ACC112 (cell line): ENCODE data around the gene CYTH1.

Experiments
- H2AFZ ChIP-seq: fragments of 200-600 bp; sonication (generic); one replicate; pipeline ENCODE4 v1.6.0; 2017; ENCODE audit warnings: antibody characterized with exemption, low read length; ENCODE audit not compliant: unreplicated experiment
- H3K27ac ChIP-seq: fragments of 200-600 bp; sonication (generic); 2 replicates; pipeline ENCODE4 v1.5.1; 2014; ENCODE audit warnings: low read depth, mild to moderate bottlenecking, antibody characterized with exemption, low read length, moderate library complexity
- H3K27me3 ChIP-seq: fragments of 200-600 bp; sonication (generic); 2 replicates; pipeline ENCODE4 v1.6.1; 2014; ENCODE audit warnings: mild to moderate bottlenecking, antibody characterized with exemption, low read length, moderate library complexity, mixed read lengths; ENCODE audit not compliant: insufficient read depth
- H3K36me3 ChIP-seq: fragments of 200-600 bp; sonication (generic); 2 replicates; pipeline ENCODE4 v1.6.1; 2016; ENCODE audit warnings: mild to moderate bottlenecking, antibody characterized with exemption, low read length, moderate library complexity, mixed read lengths; ENCODE audit not compliant: insufficient read depth
- H3K4me1 ChIP-seq: fragments of 200-600 bp; sonication (generic); one replicate; pipeline ENCODE4 v1.6.1; 2016; ENCODE audit warnings: low read length, mixed read lengths; ENCODE audit not compliant: insufficient read depth, unreplicated experiment, control insufficient read depth
- H3K4me3 ChIP-seq: fragments of 200-600 bp; sonication (generic); 2 replicates; pipeline ENCODE4 v1.5.1; 2014; ENCODE audit warnings: mild to moderate bottlenecking, low read depth, low read length
- H3K79me2 ChIP-seq: fragments of 200-600 bp; sonication (generic); one replicate; pipeline ENCODE4 v1.6.0; 2016; ENCODE audit warnings: low read length; ENCODE audit not compliant: control insufficient read depth, unreplicated experiment, insufficient read depth

The CYTH1 gene

GRCh38 chr17:78820841-78821240 is 38.8 kb upstream of the CYTH1 start:
- Histone ChIP-seq H3K79me2 (peaks cover 7% of the 10 kb centered on the region), H3K36me3 (peaks cover 29% of the 10 kb centered on the region), H3K4me3 (no peak overlapping the region), H3K27ac (no peak overlapping the region), H3K4me1 (peaks cover 12% of the 10 kb centered on the region), H2AFZ (no peak overlapping the region), H3K27me3 (no peaks in the 10 kb centered on the region)

- peaks cover 33% of the 10 kb centered on the region for H3K36me3 ChIP-seq
- H2AFZ ChIP-seq, result no peak overlapping the region
- no peak overlapping the region for H3K4me3 ChIP-seq
- H3K79me2 ChIP-seq, result peaks cover 7% of the 10 kb centered on the region
- no peak overlapping the region for H3K27ac ChIP-seq
- no peaks in the 10 kb centered on the region for H3K27me3 ChIP-seq
- H3K4me1 ChIP-seq, result peaks cover 12% of the 10 kb centered on the region
Measured at GRCh38 chr17:78819806-78820792, 38.0 kb upstream of the CYTH1 start.

- Histone ChIP-seq H3K27ac (no peak overlapping the region), H2AFZ (no peak overlapping the region), H3K79me2 (peaks cover under 1% of the 10 kb centered on the region), H3K4me3 (no peak overlapping the region), H3K36me3 (peaks cover 27% of the 10 kb centered on the region), H3K4me1 (peaks cover 12% of the 10 kb centered on the region), H3K27me3 (no peaks in the 10 kb centered on the region)
Measured at GRCh38 chr17:78819402-78819801, 37.3 kb upstream of the CYTH1 start.

- Histone ChIP-seq H3K79me2 (no peaks in the 10 kb centered on the region), H3K4me3 (no peak overlapping the region), H2AFZ (no peak overlapping the region), H3K27ac (no peak overlapping the region), H3K4me1 (peaks cover 12% of the 10 kb centered on the region), H3K36me3 (peaks cover 31% of the 10 kb centered on the region), H3K27me3 (no peaks in the 10 kb centered on the region)
Measured at GRCh38 chr17:78818932-78819331, 36.9 kb upstream of the CYTH1 start.

- Histone ChIP-seq H3K79me2 (no peaks in the 10 kb centered on the region), H3K4me1 (peaks cover 10% of the 10 kb centered on the region), H3K27me3 (no peaks in the 10 kb centered on the region), H3K36me3 (peaks cover 33% of the 10 kb centered on the region), H2AFZ (no peak overlapping the region), H3K27ac (no peak overlapping the region), H3K4me3 (no peak overlapping the region)
Measured at GRCh38 chr17:78818152-78818846, 36.2 kb upstream of the CYTH1 start.

- H3K79me2 ChIP-seq, result no peaks in the 10 kb centered on the region
- H3K4me3 ChIP-seq, result no peak overlapping the region
- H2AFZ ChIP-seq, result no peak overlapping the region
- H3K36me3 ChIP-seq, result peaks cover 33% of the 10 kb centered on the region
- no peaks in the 10 kb centered on the region for H3K4me1 ChIP-seq
- no peak overlapping the region for H3K27ac ChIP-seq
- H3K27me3 ChIP-seq, result no peaks in the 10 kb centered on the region
Measured at GRCh38 chr17:78817123-78817522, 35.0 kb upstream of the CYTH1 start.

- peaks cover 34% of the 10 kb centered on the region for H3K36me3 ChIP-seq
- H2AFZ ChIP-seq, result no peak overlapping the region
- H3K27ac ChIP-seq, result no peak overlapping the region
- H3K4me1 ChIP-seq, result no peaks in the 10 kb centered on the region
- no peak overlapping the region for H3K4me3 ChIP-seq
- H3K79me2 ChIP-seq, result no peaks in the 10 kb centered on the region
- H3K27me3 ChIP-seq, result no peaks in the 10 kb centered on the region
Measured at GRCh38 chr17:78815696-78816095, 33.6 kb upstream of the CYTH1 start.

- Histone ChIP-seq H3K27me3 (no peaks in the 10 kb centered on the region), H3K4me1 (no peaks in the 10 kb centered on the region), H3K79me2 (no peaks in the 10 kb centered on the region), H3K4me3 (no peak overlapping the region), H3K27ac (no peak overlapping the region), H2AFZ (no peak overlapping the region), H3K36me3 (peaks cover 31% of the 10 kb centered on the region)
Measured at GRCh38 chr17:78812855-78813254, 30.8 kb upstream of the CYTH1 start.

- no peaks in the 10 kb centered on the region for H3K27me3 ChIP-seq
- H3K79me2 ChIP-seq, result no peaks in the 10 kb centered on the region
- H3K27ac ChIP-seq, result no peak overlapping the region
- H3K4me3 ChIP-seq, result no peak overlapping the region
- H3K4me1 ChIP-seq, result no peaks in the 10 kb centered on the region
- H2AFZ ChIP-seq, result no peak overlapping the region
- peaks cover 10% of the 10 kb centered on the region; the same call in 1 of the 2 replicates for H3K36me3 ChIP-seq
Measured at GRCh38 chr17:78808163-78808562, 26.1 kb upstream of the CYTH1 start.

GRCh38 chr17:78806451-78806850 is 24.4 kb upstream of the CYTH1 start:
- no peak overlapping the region for H3K27ac ChIP-seq
- H2AFZ ChIP-seq, result no peak overlapping the region
- no peaks in the 10 kb centered on the region for H3K27me3 ChIP-seq
- H3K36me3 ChIP-seq, result peaks cover 10% of the 10 kb centered on the region; the same call in 1 of the 2 replicates
- no peaks in the 10 kb centered on the region for H3K4me1 ChIP-seq
- no peaks in the 10 kb centered on the region for H3K79me2 ChIP-seq
- H3K4me3 ChIP-seq, result no peak overlapping the region
